Stimulated activated CD8-positive, alpha-beta memory T cell treated with anti-CD3 and anti-CD28 coated beads, Interleukin-4, amount 100 ng/mL, for 48 hours (primary cell): Measurements from ENCODE around the gene ARHGAP6.

Source experiments
- DNase-seq: peaks from one replicate; pipeline ENCODE4 v3.0.0-alpha.2; 2020

The ARHGAP6 gene

DNA sequence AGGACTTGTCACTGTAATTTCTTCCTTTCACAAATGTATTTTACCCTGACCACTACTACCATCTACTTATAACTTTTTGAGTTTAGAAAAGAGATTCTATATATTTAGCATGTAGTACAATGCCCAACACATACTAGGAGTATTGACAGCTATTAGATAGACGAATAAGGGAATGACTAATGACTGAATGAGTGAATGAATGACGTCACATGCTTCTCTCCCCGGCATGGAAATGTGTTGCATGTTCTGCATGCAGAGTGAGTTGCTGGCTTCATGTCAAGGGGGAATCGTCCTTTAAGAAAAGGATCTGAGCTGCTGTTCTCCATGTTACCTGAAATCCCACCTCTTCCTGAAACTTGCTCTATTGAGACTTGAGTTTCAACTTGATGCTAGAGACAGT is 459.9 kb downstream of the ARHGAP6 start:
- no peak for DNase-seq

- no peak for DNase-seq
Measured at GRCh38 chrX:11197671-11198070, 468.0 kb downstream of the ARHGAP6 start.

- DNase-seq, result no peak
Measured at GRCh38 chrX:11196476-11196875, 469.2 kb downstream of the ARHGAP6 start.

- DNase-seq, result no peak
Measured at GRCh38 chrX:11193035-11193469, 472.7 kb downstream of the ARHGAP6 start.

DNA sequence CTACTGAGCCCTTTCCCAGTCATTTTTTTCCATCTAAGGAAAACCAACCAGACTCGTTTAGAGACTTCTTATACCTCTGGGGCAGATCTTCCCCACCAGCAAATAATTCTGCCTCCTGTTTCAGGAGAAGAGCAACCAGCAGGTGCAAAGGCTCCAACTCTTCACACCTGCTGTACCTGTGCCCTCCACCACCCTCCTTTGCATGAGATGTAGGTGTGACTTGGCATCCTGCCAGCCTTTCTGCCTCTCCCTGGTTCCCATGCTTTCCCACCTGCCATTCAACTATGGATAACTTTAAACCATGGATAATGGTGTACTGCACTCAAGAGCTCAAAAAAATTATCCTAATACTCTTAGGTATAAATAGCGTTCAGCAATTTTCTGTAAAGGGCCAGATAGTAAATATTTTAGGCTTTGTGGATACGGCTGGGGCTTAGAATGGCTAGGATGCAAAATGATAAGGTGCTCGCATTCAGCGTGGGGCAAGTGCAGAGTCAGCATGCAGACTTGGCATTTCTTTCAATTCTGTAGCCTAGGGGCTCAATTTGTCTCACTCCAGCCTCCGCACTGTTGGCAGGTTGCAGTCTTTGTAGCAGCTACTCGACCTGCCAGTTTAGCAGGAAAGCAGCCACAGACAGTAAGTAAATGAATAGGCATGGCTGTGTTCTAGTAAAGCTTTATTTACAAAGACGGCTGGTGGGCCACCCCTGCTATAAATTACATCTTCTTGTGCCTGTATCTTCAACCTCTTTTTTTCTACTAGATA is 474.8 kb downstream of the ARHGAP6 start:
- DNase-seq, result no peak

DNA sequence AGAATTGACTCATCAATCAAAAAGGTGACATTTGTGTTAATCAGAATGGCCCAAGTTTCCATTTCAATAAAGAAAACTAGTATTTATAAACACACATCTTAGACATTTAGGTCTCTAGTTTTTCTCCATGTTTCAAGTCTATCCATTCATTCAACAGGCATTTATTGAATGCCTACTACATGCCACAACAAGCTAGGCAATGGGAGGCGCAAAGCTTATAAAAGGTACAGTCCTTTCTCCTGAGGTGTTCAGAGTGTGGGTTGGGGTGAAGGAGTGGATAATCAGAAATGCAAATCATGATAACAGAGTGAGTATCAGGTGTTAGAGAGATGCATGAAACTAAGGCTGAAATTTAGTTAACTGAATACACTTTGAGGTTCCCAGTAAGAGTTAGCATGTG is 476.6 kb downstream of the ARHGAP6 start:
- no peak for DNase-seq

DNA sequence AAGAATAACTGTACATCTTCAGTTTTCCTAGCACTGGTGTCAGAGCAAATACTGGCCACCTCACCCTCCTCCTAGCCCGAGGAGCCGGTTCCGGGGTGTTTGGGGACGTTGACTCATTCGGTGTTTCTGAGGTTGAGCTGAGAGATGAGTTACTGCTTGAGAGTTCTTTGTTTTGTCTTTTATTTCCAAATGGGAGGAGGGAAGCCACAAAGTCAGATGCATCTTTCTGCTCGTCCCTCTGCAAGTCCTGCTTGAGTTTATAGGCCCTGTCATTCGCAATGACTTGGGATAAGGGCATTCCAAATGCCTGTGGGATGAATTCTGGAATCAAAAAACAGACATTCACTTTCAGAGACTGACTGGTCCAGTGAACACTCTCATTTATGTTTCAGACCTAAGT is 477.1 kb downstream of the ARHGAP6 start:
- peak; percentile 19 for DNase-seq

DNA sequence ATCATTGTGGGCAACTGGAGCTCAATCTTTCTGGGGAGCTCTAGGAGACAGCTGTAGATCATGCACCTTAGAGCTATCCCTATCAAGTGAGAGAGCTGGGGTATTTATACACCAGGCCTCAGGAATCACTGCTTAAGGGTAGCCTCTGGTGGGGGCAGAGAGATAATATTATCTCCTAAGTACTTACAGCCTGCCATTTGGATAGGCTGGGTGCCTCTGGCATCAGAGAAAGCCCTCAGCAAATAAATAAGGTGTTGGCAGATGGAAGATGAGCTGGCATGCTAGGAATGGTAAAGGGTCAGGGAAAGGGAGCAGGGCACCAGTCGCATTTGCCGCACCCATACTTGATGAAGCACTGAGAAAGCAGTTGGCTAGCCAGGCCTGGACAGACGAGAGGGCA is 478.7 kb downstream of the ARHGAP6 start:
- DNase-seq, result no peak

DNA sequence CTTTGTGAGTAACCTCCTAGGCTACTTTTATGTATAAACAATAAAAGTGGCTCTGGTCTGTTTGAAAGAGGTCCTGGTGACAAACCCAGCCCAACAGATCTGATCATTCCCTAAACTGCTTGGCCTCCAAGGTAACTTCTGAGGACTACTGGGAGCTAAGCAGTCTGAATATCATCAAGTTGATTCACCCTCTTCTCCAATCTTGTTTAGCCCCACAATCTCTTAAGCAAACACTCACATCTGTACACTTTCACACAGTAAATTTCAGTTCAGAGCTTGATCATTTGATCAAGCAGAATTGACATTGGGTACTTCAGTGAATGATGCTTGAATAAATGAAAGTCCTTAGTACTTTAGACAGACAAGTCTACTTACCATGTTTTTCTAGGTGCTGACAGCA is 479.9 kb downstream of the ARHGAP6 start:
- DNase-seq, result no peak

- DNase-seq, result no peak
Measured at GRCh38 chrX:11180571-11180970, 485.1 kb downstream of the ARHGAP6 start.

DNA sequence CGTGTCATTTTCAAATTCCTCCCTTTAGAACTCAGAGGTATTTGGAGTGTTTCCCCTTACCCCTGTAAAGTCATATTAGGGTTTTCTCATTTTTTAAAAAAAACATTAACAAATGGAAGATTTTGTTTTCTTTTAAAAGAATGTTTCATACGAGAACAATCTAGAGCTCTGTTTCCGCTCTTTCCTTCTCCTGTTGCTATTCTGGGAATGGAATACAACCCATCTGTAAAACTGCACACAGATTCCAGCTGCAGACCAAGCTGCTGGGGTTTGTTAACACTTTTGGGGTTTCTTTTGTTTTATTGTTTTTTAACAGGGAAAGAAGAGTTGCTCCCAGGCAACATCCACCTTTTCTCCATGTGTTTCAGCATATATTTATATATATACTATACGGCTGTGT is 493.3 kb downstream of the ARHGAP6 start:
- no peak for DNase-seq

GRCh38 chrX:11171956-11172355 is 493.8 kb downstream of the ARHGAP6 start:
- no peak for DNase-seq

DNA sequence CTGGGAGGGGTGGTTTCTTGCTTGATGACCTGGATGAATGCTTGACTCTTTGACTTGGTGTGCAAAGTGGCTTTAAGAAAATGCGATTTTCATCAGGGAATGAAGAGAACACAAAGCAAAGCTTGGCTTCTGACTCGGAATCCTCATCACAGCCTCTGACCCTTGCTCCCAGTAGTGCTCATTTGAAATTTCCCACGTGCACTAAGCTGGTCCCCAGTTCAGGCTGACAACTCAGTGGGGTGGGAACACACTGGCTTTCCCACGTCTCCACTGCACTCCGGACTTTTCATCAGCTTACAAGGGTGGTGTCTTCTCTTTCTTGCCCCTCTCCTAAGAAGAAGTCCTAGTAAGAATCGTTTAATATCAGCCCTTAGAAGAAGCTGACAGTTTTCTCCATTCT is 501.3 kb downstream of the ARHGAP6 start:
- no peak for DNase-seq

DNA sequence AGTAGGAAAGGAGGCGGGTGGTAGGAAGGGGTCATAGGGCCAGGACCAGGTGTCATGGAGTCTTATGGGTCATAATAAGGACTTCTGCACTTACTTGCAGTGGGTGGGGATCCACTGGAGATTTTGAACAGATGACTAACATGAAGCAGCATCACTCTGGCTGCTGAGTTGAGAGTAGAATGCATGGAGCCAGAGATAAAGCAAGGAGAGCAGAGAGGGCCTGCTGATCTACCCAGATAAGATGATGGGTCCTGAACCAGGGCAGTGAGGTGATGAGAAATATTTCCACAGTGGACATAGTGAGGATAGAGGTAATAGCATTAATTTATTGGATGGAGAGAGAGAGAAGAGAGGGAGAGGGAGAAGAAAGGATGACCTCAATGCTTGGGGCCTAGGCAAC is 506.6 kb downstream of the ARHGAP6 start:
- DNase-seq, result no peak

- DNase-seq, result no peak
Measured at GRCh38 chrX:11151799-11152559, 513.7 kb downstream of the ARHGAP6 start.

DNA sequence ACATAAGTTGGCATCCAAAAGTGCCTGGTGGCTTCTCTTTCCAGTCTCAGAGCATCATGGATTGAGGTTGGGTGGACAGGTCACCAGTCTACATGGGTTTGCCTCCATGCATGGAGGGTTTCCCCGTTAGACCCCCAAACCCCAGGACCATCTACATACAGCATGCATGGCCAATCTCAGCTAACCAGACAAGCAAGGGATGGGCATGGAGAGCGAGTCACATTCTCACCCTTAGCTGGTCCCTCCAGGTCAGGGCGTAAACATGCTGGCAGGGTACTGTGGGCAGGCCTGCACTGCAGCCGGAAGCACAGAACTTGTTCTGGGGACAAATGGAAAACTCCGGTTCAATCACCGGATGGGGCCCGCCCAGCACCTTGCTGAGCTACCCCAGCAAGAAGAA is 517.3 kb downstream of the ARHGAP6 start:
- no peak for DNase-seq

DNA sequence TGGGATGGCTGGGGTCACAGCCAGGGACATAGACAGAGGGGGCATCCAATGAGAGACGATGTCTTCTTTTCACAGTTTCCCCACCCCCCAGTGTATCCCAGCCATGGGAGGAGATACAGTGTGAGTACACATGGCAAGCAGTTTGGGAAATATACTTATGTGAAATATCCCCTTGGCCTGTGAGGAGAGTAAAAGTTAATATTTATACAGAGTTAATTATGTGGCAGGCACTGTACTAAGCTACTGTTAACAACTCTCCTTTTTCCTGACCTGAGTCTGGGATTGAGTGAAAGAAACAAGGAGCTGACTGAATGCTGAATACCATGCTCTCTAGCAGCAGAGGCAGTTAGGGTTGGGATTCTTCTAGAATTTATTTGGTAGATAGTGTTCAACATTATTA is 519.3 kb downstream of the ARHGAP6 start:
- no peak for DNase-seq

DNA sequence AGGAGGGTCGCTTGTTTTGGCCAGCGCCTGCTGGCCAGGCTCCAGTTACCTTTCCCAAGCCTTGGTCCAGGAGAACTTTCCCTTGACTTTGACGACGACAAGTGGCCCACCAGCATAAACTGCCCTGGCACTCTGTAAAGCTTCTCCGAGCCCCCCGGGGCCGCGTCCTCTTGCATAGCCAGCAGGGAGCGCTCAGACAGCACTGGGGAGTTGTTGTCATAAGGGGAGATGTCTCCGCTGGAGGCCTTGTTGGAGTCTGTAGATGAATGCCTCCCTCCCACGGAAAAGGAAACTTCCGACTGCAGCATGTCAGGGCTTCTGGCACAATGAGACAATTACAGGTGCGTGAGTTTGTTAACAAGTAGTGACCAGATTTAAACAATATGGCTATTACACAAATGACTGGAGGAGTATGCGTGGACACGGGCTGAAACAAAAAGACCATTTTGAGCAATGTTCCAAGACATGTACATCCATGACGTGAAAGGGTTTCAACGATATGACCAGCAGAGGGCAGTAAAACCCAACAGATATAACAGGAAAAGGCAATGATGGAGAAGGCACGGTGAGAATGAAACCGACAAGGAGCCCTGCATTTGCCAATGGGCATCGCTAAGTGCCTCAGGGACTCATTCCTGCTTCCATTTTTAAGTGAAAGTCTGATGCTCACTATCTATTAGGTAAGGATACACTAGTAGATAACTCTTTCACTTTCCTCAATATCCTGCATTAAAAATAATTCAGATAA is 521.6 kb downstream of the ARHGAP6 start:
- DNase-seq, result peak; percentile 43

DNA sequence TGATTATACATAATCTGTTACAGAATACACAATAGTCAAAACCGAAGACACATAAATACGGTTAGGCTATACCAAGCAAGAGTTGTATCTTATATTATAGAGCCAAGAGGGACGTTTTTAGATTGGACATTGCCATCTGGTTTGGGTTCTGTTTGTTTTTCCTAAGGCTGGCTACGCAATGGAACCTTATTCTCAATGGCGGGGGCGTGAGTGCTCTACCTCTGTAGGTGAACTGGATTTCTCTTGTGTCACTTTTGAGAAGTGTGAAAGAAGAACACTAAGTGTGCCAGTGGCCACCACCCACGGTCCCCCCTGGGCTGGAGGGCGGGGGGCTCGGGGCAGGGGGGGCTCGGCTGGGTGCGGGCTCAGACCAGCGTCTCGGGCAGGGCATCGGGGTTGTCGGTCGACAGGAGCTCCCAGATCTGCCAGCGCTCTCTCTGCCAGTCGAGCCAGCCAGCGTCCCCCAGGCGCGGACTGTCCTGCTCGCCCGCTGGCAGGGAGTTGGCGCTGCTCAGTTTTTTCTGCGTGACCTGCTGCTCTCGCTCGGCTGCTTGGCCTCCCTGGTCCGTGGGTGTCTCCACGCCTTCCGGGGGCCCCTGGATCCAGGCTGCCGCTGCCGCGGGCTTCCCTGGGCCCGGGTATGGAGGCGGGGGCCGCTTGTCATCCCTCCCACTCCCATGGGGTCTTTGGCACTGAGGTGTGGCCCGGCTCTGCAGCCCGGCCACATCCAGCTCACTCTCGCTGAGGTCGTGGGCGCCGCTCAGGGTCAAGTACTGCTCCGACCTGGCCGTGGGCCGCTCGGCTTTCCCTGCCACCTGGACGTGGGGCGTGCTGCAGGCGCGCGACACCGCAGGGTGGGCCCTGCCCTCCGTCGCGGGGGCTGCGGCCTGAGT is 527.0 kb downstream of the ARHGAP6 start:
- DNase-seq, result no peak

DNA sequence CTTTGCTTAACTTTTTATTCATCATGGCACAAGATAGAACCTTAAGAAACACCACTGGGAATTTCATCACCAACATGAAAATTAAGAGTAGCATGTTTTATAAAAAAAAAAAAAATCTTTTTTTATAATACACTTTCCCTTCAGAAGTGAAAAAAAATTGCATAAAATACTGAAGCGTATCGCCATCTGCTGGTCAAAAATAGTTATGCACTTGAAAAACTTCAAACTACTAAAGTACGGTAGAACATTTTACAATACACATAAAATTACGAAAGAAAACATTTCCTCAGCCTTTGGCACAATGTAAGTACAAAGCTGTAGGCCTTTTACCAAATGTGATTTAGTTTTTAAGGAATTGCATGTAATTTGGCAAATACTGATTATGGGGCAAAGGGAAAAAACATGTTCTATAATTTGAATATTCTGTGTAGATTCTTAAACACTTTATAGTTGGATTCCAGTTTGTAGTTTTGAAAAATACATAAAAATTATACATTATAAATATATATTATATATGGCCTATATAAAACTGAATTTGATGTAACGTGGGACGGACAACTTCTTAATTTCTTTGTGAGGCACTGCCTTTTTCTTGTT is 528.1 kb downstream of the ARHGAP6 start:
- no peak for DNase-seq

DNA sequence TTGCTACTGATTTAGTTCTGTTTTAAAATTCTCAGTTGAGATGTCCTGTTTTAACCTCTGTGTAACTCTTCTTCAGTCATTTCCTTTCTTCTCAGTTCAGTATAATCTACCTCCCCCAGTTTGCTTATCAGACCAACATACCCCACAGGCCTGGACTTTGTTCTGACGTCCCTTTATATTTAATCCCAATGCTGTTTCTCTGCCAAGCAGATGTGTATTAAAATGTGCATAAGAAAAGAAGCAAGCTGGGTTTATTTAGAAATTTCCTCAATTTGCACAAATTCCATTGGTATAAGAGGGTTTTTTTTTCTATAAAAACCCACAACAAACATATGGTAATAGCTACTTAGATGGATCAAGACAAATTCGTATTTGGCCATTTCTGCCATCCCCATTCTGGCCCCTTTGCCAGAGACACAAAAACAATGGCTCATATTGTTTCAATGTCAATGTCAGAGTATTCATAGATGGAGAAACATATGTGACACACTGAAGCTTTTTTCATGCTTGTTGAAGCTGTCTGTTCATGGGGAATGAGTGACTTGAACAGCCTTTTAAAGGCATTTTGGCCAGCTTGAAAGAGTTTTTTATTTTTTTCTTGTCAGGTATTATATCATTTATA is 530.0 kb downstream of the ARHGAP6 start:
- no peak for DNase-seq

DNA sequence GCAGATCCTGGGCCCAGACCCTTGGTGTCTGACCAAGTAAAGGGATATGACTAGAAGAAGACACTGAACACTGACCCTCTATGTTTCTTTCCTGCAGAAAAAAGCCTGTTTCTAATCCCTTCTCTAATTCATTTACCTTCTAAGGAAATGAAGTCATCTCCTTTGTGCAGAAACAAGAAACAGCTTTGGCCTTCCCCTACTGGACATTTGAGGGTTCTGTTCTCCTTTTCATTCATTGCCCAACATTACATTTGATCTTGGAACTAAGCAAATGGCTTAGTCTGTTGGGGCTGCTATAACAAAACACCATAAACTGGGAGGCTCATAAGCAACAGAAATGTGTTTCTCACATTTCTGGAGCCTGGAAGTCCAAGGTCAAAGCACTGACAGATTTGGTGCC is 534.6 kb downstream of the ARHGAP6 start:
- DNase-seq, result no peak
